KMS-11 (cell line): ENCODE data around the gene C19orf53.

Source experiments
- H2AFZ ChIP-seq: fragments of 200-600 bp; sonication (generic); 2 replicates; pipeline ENCODE4 v1.6.1; 2016; ENCODE audit warnings: antibody characterized with exemption, mixed run types, low read depth
- H3K27ac ChIP-seq: fragments of 200-600 bp; sonication (generic); 2 replicates; pipeline ENCODE4 v1.6.1; 2016; ENCODE audit warnings: mild to moderate bottlenecking, mixed run types
- H3K27me3 ChIP-seq: fragments of 200-600 bp; sonication (generic); 2 replicates; pipeline ENCODE4 v1.6.1; 2017; ENCODE audit warnings: mild to moderate bottlenecking, low read depth, mixed run types, moderate library complexity; ENCODE audit not compliant: insufficient read depth
- H3K36me3 ChIP-seq: fragments of 200-600 bp; sonication (generic); 2 replicates; pipeline ENCODE4 v1.6.1; 2017; ENCODE audit warnings: mild to moderate bottlenecking, mixed run types; ENCODE audit not compliant: insufficient read depth
- H3K4me1 ChIP-seq: fragments of 200-600 bp; sonication (generic); 2 replicates; pipeline ENCODE4 v1.6.1; 2016; ENCODE audit warnings: mild to moderate bottlenecking, low read depth, mixed run types; ENCODE audit not compliant: poor library complexity, severe bottlenecking
- H3K4me2 ChIP-seq: fragments of 200-600 bp; sonication (generic); 2 replicates; pipeline ENCODE4 v1.7.0; 2016; ENCODE audit warnings: mild to moderate bottlenecking, mixed run types
- H3K4me3 ChIP-seq: fragments of 200-600 bp; sonication (generic); IDR thresholded peaks from 2 replicates; pipeline ENCODE4 v1.6.1; 2017; ENCODE audit warnings: low read depth, low read length, mixed read lengths; ENCODE audit not compliant: insufficient read depth
- H3K79me2 ChIP-seq: fragments of 200-600 bp; sonication (generic); 2 replicates; pipeline ENCODE4 v1.6.1; 2016; ENCODE audit warnings: low read depth, mixed run types; ENCODE audit not compliant: insufficient read depth
- H3K9ac ChIP-seq: fragments of 200-600 bp; sonication (generic); 2 replicates; pipeline ENCODE4 v1.6.1; 2016; ENCODE audit warnings: mild to moderate bottlenecking, mixed run types
- H4K20me1 ChIP-seq: fragments of 200-600 bp; sonication (generic); 2 replicates; pipeline ENCODE4 v1.6.1; 2016; ENCODE audit warnings: mild to moderate bottlenecking, mixed run types; ENCODE audit not compliant: insufficient read depth
- TF ChIP-seq, protein P1 (sequence below): fragments of 200-600 bp; sonication (generic); conservative IDR thresholded peaks from 2 replicates; pipeline ENCODE4 v1.6.1; 2017; ENCODE audit warnings: low read depth, mild to moderate bottlenecking, antibody characterized with exemption, low read length, moderate library complexity, mixed read lengths

Gene C19orf53

DNA sequence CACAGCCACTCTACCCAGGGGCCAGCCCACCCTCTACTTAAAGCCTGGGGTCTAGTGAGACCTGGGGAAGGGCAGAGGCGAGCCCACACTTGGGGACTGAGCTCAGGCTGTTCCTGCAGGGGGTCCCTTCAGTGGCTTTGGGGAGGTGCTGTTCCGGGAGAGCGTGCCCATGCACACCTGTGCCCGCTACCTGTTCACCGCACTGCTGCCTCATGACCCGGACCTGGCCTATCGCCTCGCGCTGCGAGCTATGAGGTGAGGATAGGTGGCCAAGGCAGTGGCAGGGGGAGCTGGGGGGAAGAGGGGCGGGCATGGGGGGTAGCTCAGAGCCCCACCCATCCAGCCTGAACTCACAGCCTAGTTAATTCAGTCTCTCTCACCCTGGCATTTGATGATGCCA is 45.0 kb downstream of the C19orf53 start:
- Histone ChIP-seq H3K79me2 (no peaks in the 10 kb centered on the region), H3K27me3 (no peaks in the 10 kb centered on the region), H3K9ac (no peak overlapping the region), H3K27ac (no peak overlapping the region), H3K4me3 (no peak overlapping the region), H3K4me2 (no peak overlapping the region), H4K20me1 (no peaks in the 10 kb centered on the region), H3K36me3 (no peaks in the 10 kb centered on the region), H2AFZ (no peak overlapping the region), H3K4me1 (no peaks in the 10 kb centered on the region)
- TF ChIP-seq, protein P1, sequence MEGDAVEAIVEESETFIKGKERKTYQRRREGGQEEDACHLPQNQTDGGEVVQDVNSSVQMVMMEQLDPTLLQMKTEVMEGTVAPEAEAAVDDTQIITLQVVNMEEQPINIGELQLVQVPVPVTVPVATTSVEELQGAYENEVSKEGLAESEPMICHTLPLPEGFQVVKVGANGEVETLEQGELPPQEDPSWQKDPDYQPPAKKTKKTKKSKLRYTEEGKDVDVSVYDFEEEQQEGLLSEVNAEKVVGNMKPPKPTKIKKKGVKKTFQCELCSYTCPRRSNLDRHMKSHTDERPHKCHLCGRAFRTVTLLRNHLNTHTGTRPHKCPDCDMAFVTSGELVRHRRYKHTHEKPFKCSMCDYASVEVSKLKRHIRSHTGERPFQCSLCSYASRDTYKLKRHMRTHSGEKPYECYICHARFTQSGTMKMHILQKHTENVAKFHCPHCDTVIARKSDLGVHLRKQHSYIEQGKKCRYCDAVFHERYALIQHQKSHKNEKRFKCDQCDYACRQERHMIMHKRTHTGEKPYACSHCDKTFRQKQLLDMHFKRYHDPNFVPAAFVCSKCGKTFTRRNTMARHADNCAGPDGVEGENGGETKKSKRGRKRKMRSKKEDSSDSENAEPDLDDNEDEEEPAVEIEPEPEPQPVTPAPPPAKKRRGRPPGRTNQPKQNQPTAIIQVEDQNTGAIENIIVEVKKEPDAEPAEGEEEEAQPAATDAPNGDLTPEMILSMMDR, result no peak

DNA sequence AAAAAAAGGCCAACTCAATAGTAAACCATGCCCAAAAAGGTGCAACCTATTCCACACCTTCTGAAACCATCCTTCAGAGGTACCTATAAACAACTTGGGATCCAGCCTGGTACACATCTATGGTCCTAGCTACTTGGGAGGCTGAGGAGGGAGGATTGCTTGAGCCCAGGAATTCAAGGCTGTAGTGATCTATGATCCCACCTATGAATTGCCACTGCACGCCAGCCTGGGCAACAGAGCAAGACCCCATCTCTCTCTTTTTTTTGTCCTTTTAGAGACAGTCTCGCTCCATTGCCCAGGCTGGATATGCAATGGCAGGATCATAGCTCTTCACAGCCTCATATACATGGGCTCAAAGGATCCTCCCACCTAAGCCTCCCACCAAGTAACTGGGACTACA is 47.0 kb downstream of the C19orf53 start:
- TF ChIP-seq, protein P1, result no peak

DNA sequence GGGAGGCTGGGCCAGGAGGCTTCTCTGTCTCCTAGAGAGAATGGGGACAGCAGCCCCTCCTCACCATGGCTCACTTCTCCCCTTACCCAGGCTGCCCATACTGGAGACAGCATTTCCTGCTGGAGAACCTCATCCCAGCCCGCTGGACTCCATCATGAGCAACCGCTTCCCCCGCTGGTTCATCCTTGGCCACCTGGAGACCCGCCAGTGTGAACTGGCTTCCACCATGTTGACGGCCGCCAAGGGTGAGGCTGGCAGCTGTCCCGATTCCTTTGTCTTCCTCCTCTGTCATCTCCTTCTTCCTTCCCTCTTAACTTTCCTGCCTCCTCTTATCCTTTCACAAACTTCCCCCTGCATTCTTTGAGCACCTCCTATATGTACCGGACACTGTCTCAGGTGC is 49.0 kb downstream of the C19orf53 start:
- Histone ChIP-seq H3K27ac (no peak overlapping the region), H3K4me3 (no peak overlapping the region), H3K27me3 (no peaks in the 10 kb centered on the region), H3K79me2 (no peaks in the 10 kb centered on the region), H3K9ac (no peak overlapping the region), H3K36me3 (no peaks in the 10 kb centered on the region), H2AFZ (no peak overlapping the region), H3K4me2 (no peak overlapping the region), H4K20me1 (no peaks in the 10 kb centered on the region), H3K4me1 (no peaks in the 10 kb centered on the region)
- TF ChIP-seq, protein P1, result no peak

More for the DNA sequence above, 47.0 kb downstream of the C19orf53 start:
- no peaks in the 10 kb centered on the region for H3K36me3 ChIP-seq
- no peak overlapping the region for H3K4me2 ChIP-seq
- H3K4me1 ChIP-seq, result no peaks in the 10 kb centered on the region
- H3K4me3 ChIP-seq, result no peak overlapping the region
- no peak overlapping the region for H2AFZ ChIP-seq
- H3K79me2 ChIP-seq, result no peaks in the 10 kb centered on the region
- no peak overlapping the region for H3K9ac ChIP-seq
- no peaks in the 10 kb centered on the region for H4K20me1 ChIP-seq
- no peak overlapping the region for H3K27ac ChIP-seq
- H3K27me3 ChIP-seq, result no peaks in the 10 kb centered on the region

DNA sequence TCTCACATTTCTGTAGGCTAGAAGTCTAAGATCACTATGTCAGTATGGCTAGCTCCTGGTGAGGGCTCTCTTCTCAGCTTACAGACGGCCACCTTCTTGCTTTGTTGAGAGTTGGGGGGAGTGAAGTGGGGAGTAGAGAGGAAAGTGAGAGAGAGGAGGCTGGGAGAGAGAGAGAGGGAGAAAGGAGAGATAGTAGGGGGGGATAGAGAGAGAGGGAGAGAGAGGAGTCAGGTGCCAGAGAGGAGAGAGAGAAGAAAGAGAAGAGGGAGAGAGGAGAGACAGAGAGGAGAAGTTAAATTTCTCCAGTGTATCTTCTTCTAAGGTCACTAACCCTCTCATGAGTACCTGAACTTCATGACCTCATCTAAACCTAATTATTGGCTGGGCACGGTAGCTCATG is 49.6 kb downstream of the C19orf53 start:
- no peaks in the 10 kb centered on the region for H3K79me2 ChIP-seq
- no peak overlapping the region for H3K27ac ChIP-seq
- no peak overlapping the region for H3K9ac ChIP-seq
- H3K4me1 ChIP-seq, result no peaks in the 10 kb centered on the region
- TF ChIP-seq, protein P1, result no peak
- no peak overlapping the region for H3K4me2 ChIP-seq
- H3K4me3 ChIP-seq, result no peak overlapping the region
- H3K36me3 ChIP-seq, result no peaks in the 10 kb centered on the region
- H2AFZ ChIP-seq, result no peak overlapping the region
- H3K27me3 ChIP-seq, result no peaks in the 10 kb centered on the region
- H4K20me1 ChIP-seq, result no peaks in the 10 kb centered on the region
